Glutamatergic neuron (in vitro differentiated cells): Measurements from ENCODE around the gene COG3. TPM values are rescaled to one million over a fixed set of nuclear protein-coding genes. Genes with fewer than 3 reads are reported as not detected.

Experiments used
- DNase-seq: peaks from one replicate; pipeline ENCODE4 v3.0.0; 2022
- H3K27ac Mint-ChIP-seq: one replicate; pipeline ENCODE4 v1.8.0; 2020; ENCODE audit warnings: mild to moderate bottlenecking, mixed read lengths, inconsistent platforms; ENCODE audit not compliant: unreplicated experiment
- H3K27me3 Mint-ChIP-seq: one replicate; pipeline ENCODE4 v1.8.0; 2020; ENCODE audit warnings: mild to moderate bottlenecking, moderate library complexity, mixed read lengths, inconsistent platforms; ENCODE audit not compliant: unreplicated experiment
- H3K36me3 Mint-ChIP-seq: one replicate; pipeline ENCODE4 v1.8.0; 2020; ENCODE audit warnings: mild to moderate bottlenecking, mixed read lengths, inconsistent platforms; ENCODE audit not compliant: unreplicated experiment
- H3K4me1 Mint-ChIP-seq: one replicate; pipeline ENCODE4 v1.8.0; 2020; ENCODE audit warnings: mild to moderate bottlenecking, low read depth, mixed read lengths, inconsistent platforms; ENCODE audit not compliant: unreplicated experiment
- H3K4me3 Mint-ChIP-seq: one replicate; pipeline ENCODE4 v1.8.0; 2020; ENCODE audit warnings: mild to moderate bottlenecking, mixed read lengths, inconsistent platforms; ENCODE audit not compliant: unreplicated experiment
- H3K9me3 Mint-ChIP-seq: one replicate; pipeline ENCODE4 v1.8.0; 2020; ENCODE audit warnings: mild to moderate bottlenecking, moderate library complexity, mixed read lengths, inconsistent platforms; ENCODE audit not compliant: unreplicated experiment
- total RNA-seq: library from RNA; stranded (reverse); fragmentation: NEBNext Ultra II Directional; extraction: Animal tissue kit (Norgen Biotek cat#: 25700); gene quantifications from one replicate; pipeline ENCODE4 v1.2.1, GENCODE V29; 2021; ENCODE audit not compliant: unreplicated experiment
- TF ChIP-seq, protein P1 (sequence below): fragments of 200-600 bp; sonication (generic); IDR thresholded peaks from one replicate; pipeline ENCODE4 v1.5.0; 2021; ENCODE audit not compliant: partially characterized antibody, unreplicated experiment

The COG3 gene
- total RNA-seq, 1 donor from 2014 or later, result 25.4 TPM

DNA sequence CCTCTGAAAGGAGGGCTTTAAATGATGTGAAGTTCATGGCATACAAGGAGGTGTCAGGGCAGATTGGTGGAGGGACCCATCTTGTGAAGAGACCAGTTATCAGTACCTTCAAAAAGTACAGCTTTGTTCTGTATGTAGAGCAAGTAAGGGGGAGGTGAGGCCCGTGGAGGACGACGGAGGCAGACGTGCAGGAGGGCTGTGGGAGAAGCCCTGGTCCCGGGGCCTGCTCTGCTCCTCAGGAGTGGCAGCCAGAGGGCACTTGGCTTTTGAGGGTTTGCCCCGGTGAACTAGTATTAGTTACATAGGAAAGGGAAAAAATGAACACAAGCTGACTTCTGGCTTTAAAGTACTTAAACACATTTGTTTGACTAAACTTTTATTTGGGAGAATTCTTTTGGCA is 42.1 kb downstream of the COG3 start:
- TF ChIP-seq, protein P1, sequence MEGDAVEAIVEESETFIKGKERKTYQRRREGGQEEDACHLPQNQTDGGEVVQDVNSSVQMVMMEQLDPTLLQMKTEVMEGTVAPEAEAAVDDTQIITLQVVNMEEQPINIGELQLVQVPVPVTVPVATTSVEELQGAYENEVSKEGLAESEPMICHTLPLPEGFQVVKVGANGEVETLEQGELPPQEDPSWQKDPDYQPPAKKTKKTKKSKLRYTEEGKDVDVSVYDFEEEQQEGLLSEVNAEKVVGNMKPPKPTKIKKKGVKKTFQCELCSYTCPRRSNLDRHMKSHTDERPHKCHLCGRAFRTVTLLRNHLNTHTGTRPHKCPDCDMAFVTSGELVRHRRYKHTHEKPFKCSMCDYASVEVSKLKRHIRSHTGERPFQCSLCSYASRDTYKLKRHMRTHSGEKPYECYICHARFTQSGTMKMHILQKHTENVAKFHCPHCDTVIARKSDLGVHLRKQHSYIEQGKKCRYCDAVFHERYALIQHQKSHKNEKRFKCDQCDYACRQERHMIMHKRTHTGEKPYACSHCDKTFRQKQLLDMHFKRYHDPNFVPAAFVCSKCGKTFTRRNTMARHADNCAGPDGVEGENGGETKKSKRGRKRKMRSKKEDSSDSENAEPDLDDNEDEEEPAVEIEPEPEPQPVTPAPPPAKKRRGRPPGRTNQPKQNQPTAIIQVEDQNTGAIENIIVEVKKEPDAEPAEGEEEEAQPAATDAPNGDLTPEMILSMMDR, result no peak

DNA sequence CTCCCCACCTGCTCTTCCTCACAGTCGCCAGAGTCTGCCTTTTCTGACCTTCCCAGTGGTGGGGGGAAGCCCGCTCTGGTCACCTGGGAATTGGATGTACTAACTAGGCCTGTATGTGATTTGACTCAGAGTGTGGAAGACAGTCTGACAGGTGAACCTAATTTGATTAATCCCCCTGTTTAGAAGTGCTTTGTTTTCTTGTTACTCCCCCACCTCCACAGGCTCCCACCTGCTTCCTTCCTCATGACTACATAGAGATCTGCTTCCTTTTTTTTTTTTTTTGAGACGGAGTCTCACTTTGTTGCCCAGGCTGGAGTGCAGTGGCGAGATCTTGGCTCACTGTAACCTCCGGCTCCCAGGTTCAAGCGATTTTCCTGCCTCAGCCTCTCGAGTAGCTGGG is 44.0 kb downstream of the COG3 start:
- Mint-ChIP-seq H3K27me3 (no peaks in the 10 kb centered on the region), H3K9me3 (no peaks in the 10 kb centered on the region), H3K36me3 (peaks cover under 1% of the 10 kb centered on the region), H3K27ac (no peak overlapping the region), H3K4me1 (no peaks in the 10 kb centered on the region), H3K4me3 (no peak overlapping the region)
- TF ChIP-seq, protein P1, result no peak
- DNase-seq, result no peak

More for the DNA sequence above, 42.1 kb downstream of the COG3 start:
- no peaks in the 10 kb centered on the region for H3K4me1 Mint-ChIP-seq
- H3K4me3 Mint-ChIP-seq, result no peak overlapping the region
- peaks cover 7% of the 10 kb centered on the region for H3K36me3 Mint-ChIP-seq
- no peak for DNase-seq
- H3K9me3 Mint-ChIP-seq, result no peaks in the 10 kb centered on the region
- H3K27ac Mint-ChIP-seq, result no peak overlapping the region
- no peaks in the 10 kb centered on the region for H3K27me3 Mint-ChIP-seq

DNA sequence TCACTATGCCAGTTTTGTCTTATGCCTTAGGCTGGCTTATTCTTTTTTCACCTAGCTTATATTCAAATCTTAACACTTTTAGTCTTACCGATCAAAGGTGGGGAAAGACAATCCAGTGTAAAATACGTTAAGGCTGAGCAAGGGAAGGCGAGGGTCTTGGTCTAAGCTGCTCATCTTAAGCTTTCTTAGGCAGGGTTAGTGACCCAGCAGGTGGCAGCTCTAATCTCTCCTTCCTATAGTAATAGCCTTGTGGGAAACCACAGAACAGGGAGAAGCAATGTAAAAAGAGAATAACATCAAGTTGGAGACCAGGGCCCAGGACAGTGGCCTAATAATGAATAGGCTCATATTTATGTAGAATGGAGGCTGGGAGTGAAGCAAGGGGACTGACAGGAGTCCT is 45.9 kb downstream of the COG3 start:
- no peak overlapping the region for H3K4me3 Mint-ChIP-seq
- no peaks in the 10 kb centered on the region for H3K27me3 Mint-ChIP-seq
- H3K4me1 Mint-ChIP-seq, result no peaks in the 10 kb centered on the region
- no peak for DNase-seq
- no peak overlapping the region for H3K27ac Mint-ChIP-seq
- no peaks in the 10 kb centered on the region for H3K9me3 Mint-ChIP-seq
- TF ChIP-seq, protein P1, result no peak
- H3K36me3 Mint-ChIP-seq, result no peaks in the 10 kb centered on the region

DNA sequence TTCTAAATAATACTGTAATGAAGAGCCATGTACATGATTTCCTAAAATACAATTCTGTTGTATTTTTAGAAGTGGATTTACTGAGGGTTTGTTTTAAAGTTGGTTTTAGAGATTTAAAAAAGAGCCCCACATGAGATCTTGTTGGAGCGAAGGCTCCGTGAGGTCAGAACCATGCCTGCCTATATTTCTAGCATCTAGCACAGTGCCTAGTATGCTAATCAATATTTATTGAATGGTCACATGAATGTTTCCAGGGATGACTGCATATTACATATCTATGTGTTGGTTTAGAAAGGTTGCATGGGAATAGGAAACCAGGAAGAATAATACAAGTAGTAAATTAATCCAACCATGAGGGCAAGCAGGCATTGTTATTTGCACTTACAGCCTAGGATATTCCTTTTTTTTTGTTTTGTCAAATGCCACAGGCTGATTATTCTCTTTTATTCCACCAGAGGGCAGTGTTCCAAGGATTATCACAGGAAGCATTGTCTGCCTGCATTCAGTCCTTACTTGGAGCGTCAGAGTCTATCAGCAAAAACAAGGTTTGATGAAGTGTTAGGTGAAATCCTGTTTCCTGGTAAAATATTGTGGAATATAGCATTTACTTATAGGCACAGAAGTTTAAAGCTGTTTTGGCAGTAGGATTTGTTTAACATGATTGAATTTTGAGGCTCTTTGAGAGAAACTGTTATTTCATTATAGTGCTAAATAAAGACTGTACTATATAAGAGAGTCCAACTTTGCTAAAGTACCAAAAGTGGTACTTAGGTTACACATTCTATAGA is 46.8 kb downstream of the COG3 start:
- no peak overlapping the region for H3K27ac Mint-ChIP-seq
- DNase-seq, result no peak
- TF ChIP-seq, protein P1, result peak; percentile 96
- H3K27me3 Mint-ChIP-seq, result no peaks in the 10 kb centered on the region
- H3K36me3 Mint-ChIP-seq, result no peaks in the 10 kb centered on the region
- no peaks in the 10 kb centered on the region for H3K4me1 Mint-ChIP-seq
- no peak overlapping the region for H3K4me3 Mint-ChIP-seq
- no peaks in the 10 kb centered on the region for H3K9me3 Mint-ChIP-seq

DNA sequence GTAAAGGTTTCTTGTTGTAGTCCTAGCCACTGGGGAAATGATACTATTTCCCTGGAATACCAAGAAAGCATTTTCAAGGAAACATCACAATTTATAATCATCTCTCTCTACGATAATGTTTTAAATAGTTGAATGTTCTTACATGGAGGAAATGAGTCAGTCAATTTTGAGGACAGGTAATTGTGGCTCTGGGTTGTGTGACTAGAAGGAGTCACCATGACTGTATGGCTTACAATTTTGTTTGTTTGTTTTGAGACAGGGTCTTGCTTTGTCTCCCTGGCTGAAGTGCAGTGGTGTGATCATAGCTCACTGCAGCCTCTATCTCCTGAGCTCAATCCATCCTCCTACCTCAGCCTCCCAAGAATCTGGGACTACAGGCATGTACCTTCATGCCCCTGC is 47.4 kb downstream of the COG3 start:
- Mint-ChIP-seq H3K4me3 (no peak overlapping the region), H3K4me1 (no peaks in the 10 kb centered on the region), H3K36me3 (no peaks in the 10 kb centered on the region), H3K27me3 (no peaks in the 10 kb centered on the region), H3K9me3 (no peaks in the 10 kb centered on the region), H3K27ac (no peak overlapping the region)
- no peak for DNase-seq
- TF ChIP-seq, protein P1, result no peak
